HG03060 (cell line): Measurements from ENCODE around the gene FAM210A.
"Not testable (repeated sequence)": the region's sequence is repeated elsewhere in the genome, so short reads cannot be mapped to it uniquely, and the experiment has no call there.

Experiments
- ATAC-seq: cut with Tn5 transposase; IDR thresholded peaks from one replicate; pipeline ENCODE4 v1.9.1; 2021; ENCODE audit warnings: low read depth, moderate number of reproducible peaks; ENCODE audit not compliant: unreplicated experiment

FAM210A gene

DNA sequence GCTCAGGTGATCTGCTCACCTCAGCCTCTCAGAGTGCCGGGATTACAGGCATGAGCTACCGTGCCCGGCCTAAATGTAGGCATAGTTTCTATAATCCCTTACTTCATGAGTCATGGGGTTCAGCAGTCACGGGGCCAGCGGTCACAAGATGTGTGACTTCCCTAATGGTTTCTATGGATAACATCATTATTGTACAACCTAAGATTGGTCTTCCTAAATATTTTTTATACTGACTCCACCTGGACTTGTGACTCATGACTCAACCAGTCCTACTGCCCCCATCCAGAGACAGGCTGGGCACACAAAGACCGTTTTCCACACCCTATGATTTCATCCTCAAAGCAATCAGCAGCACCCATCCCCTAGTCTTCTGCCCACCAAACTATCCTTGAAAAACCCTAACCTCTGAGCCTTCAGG lies 15.9 kb downstream of the FAM210A start:
- no peak for ATAC-seq

DNA sequence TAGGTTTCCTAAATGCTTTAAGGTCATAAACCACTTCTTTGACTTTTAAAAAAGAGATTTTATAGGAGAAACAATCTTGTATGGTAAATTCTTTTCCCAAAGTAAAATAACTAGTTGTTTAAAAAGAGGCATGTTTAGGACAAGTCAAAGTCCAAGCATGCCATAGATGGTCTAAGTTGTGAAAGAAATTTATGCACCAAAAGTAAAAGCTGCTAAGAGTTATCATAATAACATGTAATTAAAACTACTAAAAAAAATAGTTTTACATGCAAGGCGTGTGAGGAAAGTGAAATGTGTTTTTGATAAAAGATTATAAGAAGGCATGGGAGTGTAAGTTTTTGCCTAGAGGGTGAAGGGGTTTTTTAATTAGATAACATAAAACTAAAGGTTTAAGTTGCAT lies 22.5 kb downstream of the FAM210A start:
- no peak for ATAC-seq

DNA sequence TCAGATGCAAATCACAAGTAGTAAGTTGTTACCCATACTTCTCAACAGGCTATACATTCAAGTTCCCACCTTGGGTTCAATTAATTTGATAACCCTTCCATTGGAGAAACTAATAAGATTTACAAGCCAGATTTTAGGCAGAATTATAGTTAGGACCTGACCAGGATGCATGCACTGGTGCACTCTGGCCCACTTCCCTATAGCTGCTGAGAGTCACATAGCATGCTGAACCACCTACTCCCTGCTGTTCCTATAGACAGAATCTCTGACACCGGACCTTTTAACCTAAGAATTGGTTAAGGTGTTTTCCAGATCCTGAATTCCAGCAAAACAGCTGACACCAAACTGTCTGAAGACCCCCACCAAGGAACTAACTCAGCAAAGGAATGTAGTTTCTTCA lies 26.2 kb downstream of the FAM210A start:
- no peak for ATAC-seq

DNA sequence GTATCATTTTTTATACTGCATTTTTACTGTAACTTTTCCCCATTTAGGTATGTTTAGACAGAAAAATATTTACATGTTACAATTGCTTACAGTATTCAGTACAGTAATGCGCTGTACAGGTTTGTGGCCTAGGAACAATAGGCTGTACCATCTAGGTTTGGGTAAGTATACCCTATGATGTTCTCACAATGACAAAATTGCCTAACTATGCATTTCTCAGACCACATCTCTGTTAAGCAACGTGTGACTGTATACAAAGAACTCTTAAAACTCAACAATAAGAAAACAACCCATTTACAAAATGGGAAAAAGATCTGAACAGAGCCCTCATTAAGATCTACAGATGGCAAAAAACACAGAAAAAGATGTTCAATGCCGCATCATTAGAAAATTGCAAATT lies 29.4 kb downstream of the FAM210A start:
- no peak for ATAC-seq

DNA sequence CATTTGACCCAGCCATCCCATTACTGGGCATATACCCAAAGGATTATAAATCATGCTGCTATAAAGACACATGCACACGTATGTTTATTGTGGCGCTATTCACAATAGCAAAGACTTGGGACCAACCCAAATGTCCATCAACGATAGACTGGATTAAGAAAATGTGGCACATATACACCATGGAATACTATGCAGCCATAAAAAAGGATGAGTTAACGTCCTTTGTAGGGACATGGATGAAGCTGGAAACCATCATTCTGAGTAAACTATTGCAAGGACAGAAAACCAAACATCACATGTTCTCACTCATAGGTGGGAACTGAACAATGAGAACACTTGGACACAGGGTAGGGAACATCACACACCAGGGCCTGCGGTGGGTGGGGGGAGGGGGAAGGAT lies 31.0 kb downstream of the FAM210A start:
- not testable (repeated sequence) for ATAC-seq

DNA sequence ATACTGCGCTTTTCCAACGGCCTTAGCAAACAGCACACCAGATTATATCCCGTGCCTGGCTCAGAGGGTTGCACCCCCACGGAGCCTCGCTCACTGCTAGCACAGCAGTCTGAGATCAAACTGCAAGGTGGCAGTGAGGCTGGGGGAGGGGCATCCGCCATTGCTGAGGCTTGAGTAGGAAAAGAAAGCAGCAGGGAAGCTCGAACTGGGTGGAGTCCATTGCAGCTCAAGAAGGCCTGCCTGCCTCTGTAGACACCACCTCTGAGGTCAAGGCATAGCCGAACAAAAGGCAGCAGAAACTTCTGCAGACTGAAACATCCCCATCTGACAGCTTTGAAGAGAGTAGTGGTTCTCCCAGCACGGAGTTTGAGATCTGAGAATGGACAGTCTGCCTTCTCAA lies 36.3 kb downstream of the FAM210A start:
- ATAC-seq, result not testable (repeated sequence)

DNA sequence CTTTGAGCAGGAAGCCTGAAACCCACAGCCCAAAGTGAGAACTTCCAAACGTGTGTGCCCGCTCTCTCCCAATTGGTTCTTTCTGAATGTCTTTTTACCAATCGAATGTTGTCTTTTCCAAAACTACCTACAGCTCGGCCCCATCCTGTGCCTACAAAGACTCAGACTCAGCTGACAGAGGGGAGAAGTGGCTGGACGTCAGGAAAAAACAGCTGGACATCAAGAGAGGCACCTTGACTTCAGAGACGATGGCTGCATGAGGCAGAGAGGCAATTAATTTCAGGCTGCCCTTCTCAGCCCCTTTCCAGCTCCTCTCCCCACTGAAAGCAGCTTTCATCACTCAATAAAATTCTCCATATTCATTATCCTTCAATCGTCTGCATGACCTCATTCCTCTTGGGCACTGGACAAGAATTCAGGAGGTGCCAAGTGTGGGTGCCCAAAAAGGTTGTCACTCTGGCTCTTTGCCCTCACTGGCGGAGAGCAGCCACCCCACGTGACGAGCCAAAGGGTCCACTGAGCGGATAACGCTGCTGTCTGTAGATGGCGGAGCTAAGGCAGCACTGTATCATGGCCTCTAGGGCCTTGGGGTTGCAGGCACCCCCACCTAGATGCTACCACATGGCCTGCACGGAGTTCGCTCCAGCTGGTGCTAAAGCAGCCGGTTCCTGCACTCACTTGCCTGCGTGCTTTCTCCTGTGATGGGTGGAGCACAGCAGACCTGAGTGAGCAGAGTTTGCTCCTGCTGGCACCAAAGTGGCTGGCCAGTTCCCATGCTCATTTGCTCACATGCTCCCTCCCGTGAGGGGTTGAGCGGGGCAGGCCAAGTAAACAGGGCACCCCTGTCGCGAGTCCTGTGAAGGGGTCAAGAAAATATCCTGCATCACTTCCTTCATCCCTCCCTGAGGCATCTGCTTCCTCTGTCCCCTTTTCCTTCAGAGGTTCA lies 37.9 kb downstream of the FAM210A start:
- ATAC-seq, result no peak

DNA sequence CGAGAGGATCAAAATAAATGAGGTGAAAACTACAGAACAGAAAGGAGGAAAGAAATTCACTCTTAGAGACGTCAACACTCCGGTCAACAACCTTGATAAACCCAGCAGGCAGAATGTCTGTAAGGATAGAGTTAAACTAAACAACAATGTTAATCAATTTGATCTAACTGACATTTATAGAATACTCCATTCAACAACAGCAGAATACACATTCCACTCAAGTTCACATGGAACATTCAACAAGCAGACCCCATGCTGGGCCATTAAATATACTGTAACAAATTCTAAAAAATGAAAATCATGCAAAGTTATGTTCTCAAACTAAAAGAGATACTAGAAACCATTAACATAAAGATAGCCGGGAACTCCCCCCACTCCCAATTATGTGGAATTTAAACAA lies 41.8 kb downstream of the FAM210A start:
- no peak for ATAC-seq

DNA sequence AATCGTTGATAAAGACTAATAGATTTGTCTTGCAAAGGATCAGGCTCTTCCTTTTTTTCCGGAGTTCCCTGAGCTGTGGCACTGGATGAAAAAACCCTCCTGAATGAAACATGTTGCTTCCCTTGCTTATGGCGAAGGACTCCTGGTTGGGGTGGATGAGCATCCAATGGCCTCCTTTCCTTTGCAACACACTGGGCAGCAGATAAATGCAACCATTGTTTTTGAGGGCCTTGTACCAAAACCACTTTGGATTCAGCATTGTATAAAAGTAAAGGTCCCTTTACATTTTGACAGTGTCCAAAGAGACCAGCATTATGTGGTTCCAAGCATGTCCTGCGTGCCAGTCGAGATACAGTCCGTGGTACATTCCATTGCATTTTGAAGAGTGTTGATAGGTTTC lies 44.7 kb downstream of the FAM210A start:
- ATAC-seq, result no peak

DNA sequence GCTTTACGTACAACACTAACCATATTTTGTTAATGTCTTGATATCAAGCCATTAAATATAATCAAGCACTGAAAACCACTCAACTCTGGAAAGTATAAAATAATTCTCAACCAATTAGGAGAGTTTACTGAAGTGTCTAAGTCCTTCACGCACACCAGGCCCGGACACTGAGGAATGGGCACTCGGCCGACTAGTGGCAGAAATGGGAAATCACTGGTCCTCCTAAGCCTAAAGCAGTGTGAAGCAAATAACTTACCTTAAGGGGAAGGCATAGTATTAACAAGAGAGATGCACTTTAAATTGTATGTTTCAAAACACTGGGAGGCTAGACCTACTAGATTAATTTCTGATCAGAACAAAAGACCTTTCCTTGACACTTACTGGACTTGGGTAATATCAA lies 45.7 kb downstream of the FAM210A start:
- no peak for ATAC-seq

DNA sequence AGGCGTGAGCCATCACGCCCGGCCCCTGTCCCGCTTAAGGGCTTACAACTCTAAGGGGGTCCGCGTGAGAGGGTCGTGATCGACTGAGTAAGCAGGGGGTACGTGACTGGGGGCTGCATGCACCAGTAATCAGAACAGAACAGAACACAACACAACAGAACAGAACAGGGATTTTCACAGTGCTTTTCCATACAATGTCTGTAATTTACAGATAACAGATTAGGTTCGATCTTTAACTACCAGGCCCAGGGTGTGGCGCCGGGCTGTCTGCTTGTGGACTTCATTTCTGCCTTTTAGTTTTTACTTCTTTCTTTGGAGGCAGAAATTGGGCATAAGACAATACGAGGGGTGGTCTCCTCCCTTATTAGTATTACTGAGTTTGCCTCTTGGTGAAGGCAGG lies 49.0 kb downstream of the FAM210A start:
- not testable (repeated sequence) for ATAC-seq

DNA sequence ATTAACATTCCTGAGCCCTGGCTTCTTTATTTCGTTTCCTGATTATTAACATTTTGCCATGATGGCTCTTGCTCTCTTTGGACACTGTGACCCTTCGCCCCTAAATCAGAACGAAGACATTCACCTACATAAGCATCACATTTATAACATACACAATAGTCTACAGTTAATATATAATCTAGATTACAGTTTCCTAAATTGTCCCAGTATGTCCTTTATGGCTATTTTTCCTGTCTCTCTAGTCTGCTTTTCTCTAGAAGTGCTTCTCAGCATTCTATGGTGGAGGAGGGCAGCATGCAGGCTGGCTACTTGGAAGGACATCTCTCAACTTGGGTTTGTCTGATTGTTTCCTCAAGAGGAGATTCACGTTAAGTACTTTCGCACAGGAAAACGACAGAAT lies 49.9 kb downstream of the FAM210A start:
- ATAC-seq, result no peak

DNA sequence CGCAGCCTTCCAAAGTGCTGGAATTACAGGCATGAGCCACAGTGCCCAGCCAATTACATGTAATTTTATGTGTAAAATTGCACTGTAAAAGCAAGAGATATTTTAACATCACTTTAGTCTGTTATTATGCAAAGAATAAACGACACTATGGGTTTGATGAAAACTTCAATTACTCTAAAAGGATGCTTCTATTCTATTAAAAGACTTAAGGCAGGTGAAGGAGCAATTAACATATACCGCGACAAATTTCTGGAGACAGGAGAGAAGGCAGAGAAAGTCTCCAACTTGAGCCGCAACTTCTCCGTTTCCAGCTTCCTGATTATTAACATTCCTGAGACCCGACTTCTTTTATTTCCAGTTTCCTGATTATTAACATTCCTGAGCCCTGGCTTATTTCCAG lies 53.7 kb downstream of the FAM210A start:
- ATAC-seq, result no peak

DNA sequence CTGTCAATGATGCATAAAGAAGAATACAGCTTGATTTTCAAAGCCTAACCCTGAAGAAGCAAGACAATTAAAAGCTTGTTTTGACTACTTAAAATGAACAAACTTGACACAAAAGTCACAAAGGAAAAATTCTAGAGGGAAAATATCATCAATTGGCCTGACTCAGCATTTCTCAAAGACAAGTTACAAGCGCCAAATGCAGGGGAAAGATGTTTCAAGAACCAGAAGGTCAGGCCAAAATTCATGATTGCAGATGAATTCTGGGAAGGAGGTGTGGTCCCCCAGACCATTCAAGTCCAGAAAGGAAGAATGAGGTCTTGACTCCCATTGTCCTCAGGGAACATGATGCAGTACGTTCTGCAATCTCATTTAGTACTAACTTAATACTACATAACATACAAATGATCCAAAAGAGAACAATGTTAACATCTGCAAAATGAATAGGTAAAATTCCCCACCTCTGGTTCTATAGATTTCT lies 64.5 kb downstream of the FAM210A start:
- ATAC-seq, result no peak

DNA sequence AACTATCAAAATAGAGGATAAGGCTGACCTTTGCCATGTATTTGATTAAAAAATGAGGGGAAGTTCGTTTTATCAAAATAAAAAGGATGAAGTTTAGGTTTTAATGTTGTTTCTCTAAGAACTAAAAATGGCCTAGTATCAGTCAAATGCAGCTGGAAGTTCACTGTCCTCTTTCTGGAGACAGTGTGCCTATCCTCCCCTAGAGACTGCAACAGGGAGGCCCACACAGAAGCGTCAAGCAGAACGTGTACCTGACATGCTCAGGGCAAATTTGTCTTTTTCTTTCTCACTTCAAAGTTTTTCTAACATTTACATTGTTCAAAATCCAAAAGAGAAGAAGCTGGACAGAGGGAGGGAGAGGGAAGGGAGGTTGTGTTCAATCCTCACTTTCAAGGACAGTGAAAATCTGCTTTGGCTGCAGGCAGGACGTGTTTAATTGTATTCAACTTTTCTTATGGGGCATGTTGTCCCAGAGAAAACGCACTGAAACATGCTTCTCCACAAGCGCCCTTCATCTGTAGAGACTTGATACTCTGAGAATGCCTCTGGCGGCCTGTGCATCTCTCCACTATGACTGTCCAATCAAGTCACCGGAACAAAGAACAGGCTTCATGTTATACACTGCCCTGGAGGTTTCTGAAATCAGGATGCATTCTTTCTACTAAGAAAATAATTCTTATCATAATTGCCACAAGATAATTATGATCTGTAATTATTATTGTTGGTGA lies 65.1 kb downstream of the FAM210A start:
- ATAC-seq, result no peak

DNA sequence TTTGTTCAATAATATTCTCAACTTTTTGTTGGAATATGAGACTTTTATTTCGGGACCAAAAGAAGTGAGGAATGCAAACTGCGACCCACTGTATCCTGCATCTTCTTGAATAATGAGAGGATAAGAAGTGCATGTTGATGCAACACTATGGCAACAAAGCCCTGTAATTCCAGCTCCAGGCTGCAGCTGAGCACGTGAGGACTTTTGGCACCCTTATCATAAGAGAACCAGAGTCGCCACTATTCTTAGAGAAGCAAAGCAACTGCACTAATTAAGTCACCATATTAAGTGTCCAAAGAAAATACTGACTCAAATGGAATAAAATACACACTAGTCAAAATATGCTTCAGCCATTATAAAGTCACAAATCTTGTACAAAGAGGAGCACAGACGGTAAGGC lies 65.8 kb downstream of the FAM210A start:
- ATAC-seq, result no peak

DNA sequence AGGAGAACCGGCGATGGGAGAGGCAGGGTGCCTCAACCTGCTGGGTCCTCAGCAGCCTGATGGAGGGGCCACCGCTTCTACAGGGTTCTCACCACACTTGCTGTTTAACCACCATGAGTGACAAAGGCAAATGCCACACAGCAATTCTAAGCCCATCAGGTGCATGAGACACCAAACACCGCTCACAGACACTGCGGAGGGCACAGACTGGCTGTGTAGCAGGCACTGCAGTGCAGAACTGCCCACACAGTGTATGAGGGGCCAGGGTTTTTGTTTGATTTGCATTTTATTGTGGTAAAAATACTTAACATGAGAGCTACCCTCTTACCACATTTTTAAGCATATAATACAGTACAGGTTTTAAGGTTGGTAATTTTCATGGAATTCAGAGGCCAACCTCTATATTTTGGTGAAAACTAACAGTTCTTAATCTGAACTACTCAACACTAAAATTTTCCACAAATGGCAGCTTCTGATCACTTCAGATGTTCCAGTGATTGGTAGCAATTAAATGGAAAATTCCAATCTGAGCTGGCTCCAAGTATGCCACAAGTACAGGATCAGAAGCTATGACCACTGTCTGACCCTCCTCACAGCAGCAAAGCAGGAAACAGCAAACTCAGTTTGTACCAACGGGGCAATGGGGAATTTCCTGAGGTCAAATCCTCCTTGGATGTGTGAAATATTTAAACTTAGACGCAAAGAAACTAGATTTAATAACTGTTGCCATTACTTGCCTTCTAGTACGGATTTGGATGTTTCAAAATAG lies 67.7 kb downstream of the FAM210A start:
- ATAC-seq, result no peak

DNA sequence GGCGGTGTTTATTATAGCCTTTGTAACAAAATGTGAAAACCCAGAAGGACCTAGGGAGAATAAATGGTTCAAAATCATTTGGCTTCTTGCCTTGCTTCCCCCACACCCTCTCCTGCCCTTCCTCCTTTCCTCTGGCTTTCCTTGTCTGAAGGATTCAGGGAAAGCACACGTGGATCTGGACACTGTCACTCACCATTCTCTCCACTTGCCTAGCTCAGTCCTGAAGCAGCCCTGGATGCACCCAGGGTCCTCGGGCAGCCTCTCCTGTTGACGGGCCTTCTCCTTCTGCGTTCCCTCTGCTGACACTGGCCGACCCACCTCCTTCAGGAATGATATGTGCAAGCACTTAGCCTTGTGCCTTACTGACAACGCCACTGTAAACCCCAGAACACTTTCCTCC lies 68.4 kb downstream of the FAM210A start:
- no peak for ATAC-seq

DNA sequence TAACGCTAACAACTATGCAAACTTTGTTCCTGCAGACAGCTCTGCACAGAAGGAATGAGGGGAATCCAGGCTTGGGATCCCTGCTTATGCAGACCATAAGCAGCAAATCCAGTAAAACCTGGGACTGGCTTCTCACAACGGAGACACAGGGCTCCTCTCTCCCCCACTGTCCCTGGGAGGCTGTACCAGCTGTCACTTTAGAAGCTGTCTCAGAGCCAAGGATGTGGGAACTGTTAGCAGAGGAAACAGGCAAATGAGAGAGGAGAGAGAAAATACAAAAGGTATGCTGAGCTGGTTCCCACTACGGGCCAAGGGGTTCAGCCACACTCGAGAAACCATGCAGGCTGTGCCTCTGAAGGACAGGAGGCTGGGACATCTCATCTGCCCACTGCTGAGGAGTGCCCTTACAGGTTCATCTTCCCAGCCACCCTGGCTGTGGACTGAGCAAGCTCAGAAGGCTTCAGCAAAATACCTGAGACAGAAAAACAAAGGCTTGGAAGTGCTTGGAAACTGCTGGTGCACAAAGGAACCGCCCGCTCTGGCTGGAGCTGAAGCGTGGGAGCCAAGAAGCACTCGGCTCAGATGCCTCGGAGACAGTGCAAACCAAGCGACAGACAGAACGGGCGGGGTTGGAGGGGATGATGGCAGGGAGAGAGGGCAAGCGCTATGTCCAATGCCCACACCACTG lies 72.5 kb downstream of the FAM210A start:
- ATAC-seq, result no peak
